GM23338 (cell line): ENCODE measurements around the gene ASAP2. TPM values are rescaled to one million over a fixed set of nuclear protein-coding genes. Genes with fewer than 3 reads are reported as not detected.
A peak's percentile ranks its signal among the peaks of the same experiment; 100 is the strongest.

Experiments used
- ATAC-seq: fragments of 200-7000 bp; cut with Tn5 transposase; 3 replicates; pipeline ENCODE4 v1.9.1; 2020
- DNase-seq: peaks from one replicate; pipeline ENCODE4 v3.0.0-alpha.2; 2015; ENCODE audit warnings: low spot score
- H2AFZ ChIP-seq: fragments of 200-600 bp; sonication (generic); 2 replicates; pipeline ENCODE4 v1.8.0; 2016; ENCODE audit warnings: antibody characterized with exemption, mild to moderate bottlenecking, moderate library complexity
- H3F3A ChIP-seq: fragments of 200-600 bp; sonication (generic); replicated peaks from 2 replicates; pipeline ENCODE4 v1.8.0; 2017; ENCODE audit warnings: antibody characterized with exemption, mixed run types, low read depth
- H3K27ac ChIP-seq: fragments of 200-600 bp; sonication (generic); 2 replicates; pipeline ENCODE4 v1.6.1; 2016; ENCODE audit warnings: low read depth
- H3K27me3 ChIP-seq: fragments of 200-600 bp; sonication (generic); 2 replicates; pipeline ENCODE4 v1.8.0; 2016; ENCODE audit warnings: mild to moderate bottlenecking, mixed run types, moderate library complexity; ENCODE audit not compliant: insufficient read depth
- H3K36me3 ChIP-seq: fragments of 200-600 bp; sonication (generic); 2 replicates; pipeline ENCODE4 v1.8.0; 2016; ENCODE audit warnings: mild to moderate bottlenecking; ENCODE audit not compliant: insufficient read depth
- H3K4me1 ChIP-seq: fragments of 200-600 bp; sonication (generic); 2 replicates; pipeline ENCODE4 v1.8.0; 2016; ENCODE audit warnings: mild to moderate bottlenecking, moderate library complexity; ENCODE audit not compliant: insufficient read depth
- H3K4me2 ChIP-seq: fragments of 200-600 bp; sonication (generic); 2 replicates; pipeline ENCODE4 v1.7.1; 2017; ENCODE audit warnings: mixed run types
- H3K4me3 ChIP-seq: fragments of 200-600 bp; sonication (generic); 2 replicates; pipeline ENCODE4 v1.6.1; 2016; ENCODE audit warnings: mixed run types
- H3K79me2 ChIP-seq: fragments of 200-600 bp; sonication (generic); replicated peaks from 2 replicates; pipeline ENCODE4 v1.8.0; 2017; ENCODE audit warnings: mild to moderate bottlenecking; ENCODE audit not compliant: insufficient read depth
- H3K9me2 ChIP-seq: fragments of 200-600 bp; sonication (generic); 2 replicates; pipeline ENCODE4 v1.8.0; 2017; ENCODE audit not compliant: insufficient read depth
- H4K20me1 ChIP-seq: fragments of 200-600 bp; sonication (generic); replicated peaks from 2 replicates; pipeline ENCODE4 v1.8.0; 2017; ENCODE audit warnings: mild to moderate bottlenecking; ENCODE audit not compliant: insufficient read depth
- H3K27ac Mint-ChIP-seq: 2 replicates; pipeline ENCODE4 v1.8.0; 2020; ENCODE audit warnings: inconsistent platforms, mild to moderate bottlenecking, moderate library complexity, mixed read lengths
- H3K27me3 Mint-ChIP-seq: 3 replicates; pipeline ENCODE4 v1.8.0; 2022; ENCODE audit warnings: low read depth, mild to moderate bottlenecking, moderate library complexity, mixed read lengths, inconsistent platforms; ENCODE audit not compliant: insufficient read depth, poor library complexity
- H3K36me3 Mint-ChIP-seq: 3 replicates; pipeline ENCODE4 v1.8.0; 2021; ENCODE audit warnings: low read depth, mild to moderate bottlenecking, inconsistent platforms, moderate library complexity, mixed read lengths
- H3K4me1 Mint-ChIP-seq: 3 replicates; pipeline ENCODE4 v1.8.0; 2020; ENCODE audit warnings: mild to moderate bottlenecking, inconsistent platforms, mixed read lengths
- H3K4me3 Mint-ChIP-seq: 3 replicates; pipeline ENCODE4 v1.8.0; 2021; ENCODE audit warnings: moderate library complexity, mild to moderate bottlenecking, inconsistent platforms, mixed read lengths
- H3K9me3 Mint-ChIP-seq: 3 replicates; pipeline ENCODE4 v1.8.0; 2020; ENCODE audit warnings: moderate library complexity, mild to moderate bottlenecking, inconsistent platforms, mixed read lengths
- CREB1 ChIP-seq: fragments of 250-450 bp; sonication (Bioruptor Pico); IDR thresholded peaks from 2 replicates; pipeline ENCODE4 v1.5.0; 2020; ENCODE audit warnings: low read depth, mild to moderate bottlenecking, moderate library complexity
- EZH2phosphoT487 ChIP-seq: fragments of 200-600 bp; sonication (generic); IDR thresholded peaks from one replicate; pipeline ENCODE4 v1.8.1; 2018; ENCODE audit warnings: antibody characterized with exemption; ENCODE audit not compliant: unreplicated experiment
- REST ChIP-seq: IDR thresholded peaks from one replicate; pipeline ENCODE4 v1.6.1; 2018; ENCODE audit warnings: antibody characterized with exemption; ENCODE audit not compliant: unreplicated experiment
- ZNF462 ChIP-seq: fragments of 250-450 bp; sonication (Bioruptor Pico); IDR thresholded peaks from 2 replicates; pipeline ENCODE4 v1.5.0; 2020; ENCODE audit warnings: mild to moderate bottlenecking, moderate library complexity
- polyA plus RNA-seq: library from polyadenylated mRNA; unstranded; fragments of >200 nt; fragmentation: Nextera tagmentation; extraction: Ambion mirVana; gene quantifications from 2 replicates; pipeline ENCODE4 v1.2.1, GENCODE V29; 2016
- total RNA-seq: library from RNA; depleted of rRNA; stranded (reverse); fragments of >200 nt; shearing (Covaris generic); gene quantifications from 2 replicates; pipeline ENCODE4 v1.2.3, GENCODE V29; 2014
- TF ChIP-seq, protein P1 (sequence below), 2 experiments: fragments of 200-600 bp in 1 of 2; sonication (generic) in 1 of 2; conservative IDR thresholded peaks; 2 replicates each; pipeline versions ENCODE4 v1.5.1 to v1.6.1; 2016 to 2017; ENCODE audit warnings: antibody characterized with exemption in 2 of 2, low read depth in 2 of 2, mild to moderate bottlenecking in 2 of 2, moderate library complexity in 1 of 2

ASAP2 gene
- total and polyA plus RNA-seq, 2 experiments from 2014 or later: 2.6 to 15.6 TPM

GRCh38 chr2:9288681-9289338, 82.2 kb downstream of the ASAP2 start:
- peaks cover 7% of the 10 kb centered on the region for H3K27me3 Mint-ChIP-seq
- peaks cover 17% of the 10 kb centered on the region for H3K4me1 ChIP-seq
- 0 out of 2 replicates have a peak overlapping the region, but pooled peaks have one; percentile 56 for H3K27ac ChIP-seq
- no peaks in the 10 kb centered on the region for H3K27me3 ChIP-seq
- no peaks in the 10 kb centered on the region for H3F3A ChIP-seq
- 0 out of 2 replicates have a peak overlapping the region, but pooled peaks have one; percentile 14 for H3K27ac Mint-ChIP-seq
- peaks cover 31% of the 10 kb centered on the region for H3K4me1 Mint-ChIP-seq
- H3K9me2 ChIP-seq: no peaks in the 10 kb centered on the region; the same call in 1 of the 2 replicates
- H3K4me2 ChIP-seq: peak overlapping the region; percentile 37
- H3K4me3 ChIP-seq: 0 out of 2 replicates have a peak overlapping the region, but pooled peaks have one; percentile 6
- no peak overlapping the region for H2AFZ ChIP-seq
- DNase-seq (peak; percentile 67), ATAC-seq (peak; percentile 91)
- peaks cover 14% of the 10 kb centered on the region; the same call in 1 of the 2 replicates for H3K79me2 ChIP-seq
- no peaks in the 10 kb centered on the region for H3K9me3 Mint-ChIP-seq
- TF ChIP-seq, protein P1, sequence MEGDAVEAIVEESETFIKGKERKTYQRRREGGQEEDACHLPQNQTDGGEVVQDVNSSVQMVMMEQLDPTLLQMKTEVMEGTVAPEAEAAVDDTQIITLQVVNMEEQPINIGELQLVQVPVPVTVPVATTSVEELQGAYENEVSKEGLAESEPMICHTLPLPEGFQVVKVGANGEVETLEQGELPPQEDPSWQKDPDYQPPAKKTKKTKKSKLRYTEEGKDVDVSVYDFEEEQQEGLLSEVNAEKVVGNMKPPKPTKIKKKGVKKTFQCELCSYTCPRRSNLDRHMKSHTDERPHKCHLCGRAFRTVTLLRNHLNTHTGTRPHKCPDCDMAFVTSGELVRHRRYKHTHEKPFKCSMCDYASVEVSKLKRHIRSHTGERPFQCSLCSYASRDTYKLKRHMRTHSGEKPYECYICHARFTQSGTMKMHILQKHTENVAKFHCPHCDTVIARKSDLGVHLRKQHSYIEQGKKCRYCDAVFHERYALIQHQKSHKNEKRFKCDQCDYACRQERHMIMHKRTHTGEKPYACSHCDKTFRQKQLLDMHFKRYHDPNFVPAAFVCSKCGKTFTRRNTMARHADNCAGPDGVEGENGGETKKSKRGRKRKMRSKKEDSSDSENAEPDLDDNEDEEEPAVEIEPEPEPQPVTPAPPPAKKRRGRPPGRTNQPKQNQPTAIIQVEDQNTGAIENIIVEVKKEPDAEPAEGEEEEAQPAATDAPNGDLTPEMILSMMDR (conservative IDR thresholded peaks at IDR 0.05; ENCODE audit: low read depth in 2 of 2): no peak
- TF ChIP-seq CREB1 (0 out of 2 replicates have a peak, but pooled peaks have one; percentile 26), ZNF462 (CRISPR knock-in tag) (peak; percentile 57; the same call in 1 of the 2 replicates), EZH2phosphoT487 (no peak), REST (no peak)
- H4K20me1 ChIP-seq: no peaks in the 10 kb centered on the region; the same call in 1 of the 2 replicates
- H3K4me3 Mint-ChIP-seq: peak overlapping the region; percentile 7; the same call in 2 of the 3 replicates
- no peaks in the 10 kb centered on the region for H3K36me3 ChIP-seq
- peaks cover 14% of the 10 kb centered on the region for H3K36me3 Mint-ChIP-seq
